Loucy (cell line): ENCODE data around the gene IFNLR1.

ENCODE experiments used
- H2AFZ ChIP-seq: fragments of 200-600 bp; sonication (generic); 2 replicates; pipeline ENCODE4 v1.6.0; 2016; ENCODE audit warnings: antibody characterized with exemption, mild to moderate bottlenecking, low read length, moderate library complexity
- H3F3A ChIP-seq: fragments of 200-600 bp; 2 replicates; pipeline ENCODE4 v1.6.0; 2016; ENCODE audit warnings: antibody characterized with exemption, low read depth, mild to moderate bottlenecking
- H3K27me3 ChIP-seq: fragments of 200-600 bp; sonication (generic); 2 replicates; pipeline ENCODE4 v1.6.1; 2014; ENCODE audit warnings: low read length, mild to moderate bottlenecking; ENCODE audit not compliant: insufficient read depth, poor library complexity, severe bottlenecking
- H3K36me3 ChIP-seq: fragments of 200-600 bp; sonication (generic); 2 replicates; pipeline ENCODE4 v1.6.1; 2016; ENCODE audit warnings: low read length; ENCODE audit not compliant: insufficient read depth
- H3K4me1 ChIP-seq: fragments of 200-600 bp; sonication (generic); 2 replicates; pipeline ENCODE4 v1.5.1; 2014; ENCODE audit warnings: low read length, mild to moderate bottlenecking; ENCODE audit not compliant: insufficient read depth, poor library complexity, severe bottlenecking
- H3K4me2 ChIP-seq: fragments of 200-600 bp; sonication (generic); 2 replicates; pipeline ENCODE4 v1.6.0; 2014; ENCODE audit warnings: antibody characterized with exemption, low read length, low read depth, mild to moderate bottlenecking; ENCODE audit not compliant: poor library complexity, severe bottlenecking
- H3K4me3 ChIP-seq: fragments of 200-600 bp; sonication (generic); 2 replicates; pipeline ENCODE4 v1.5.1; 2014; ENCODE audit warnings: low read length, mild to moderate bottlenecking, mixed read lengths; ENCODE audit not compliant: poor library complexity, severe bottlenecking
- H3K79me2 ChIP-seq: fragments of 200-600 bp; sonication (generic); 2 replicates; pipeline ENCODE4 v1.6.1; 2014; ENCODE audit warnings: low read length; ENCODE audit not compliant: insufficient read depth
- H3K9ac ChIP-seq: fragments of 200-600 bp; sonication (generic); 2 replicates; pipeline ENCODE4 v1.6.0; 2014; ENCODE audit warnings: mild to moderate bottlenecking, low read depth, low read length, moderate library complexity; ENCODE audit not compliant: poor library complexity, severe bottlenecking
- H3K9me2 ChIP-seq: fragments of 200-600 bp; sonication (generic); replicated peaks from 2 replicates; pipeline ENCODE4 v1.6.1; 2016; ENCODE audit warnings: low read depth, low read length, mixed read lengths
- H3K9me3 ChIP-seq: fragments of 200-600 bp; sonication (generic); 2 replicates; pipeline ENCODE4 v1.6.1; 2014; ENCODE audit warnings: mild to moderate bottlenecking, antibody characterized with exemption, low read length, low read depth; ENCODE audit not compliant: insufficient read depth
- H4K20me1 ChIP-seq: fragments of 200-600 bp; sonication (generic); 2 replicates; pipeline ENCODE4 v1.6.0; 2014; ENCODE audit warnings: antibody characterized with exemption, low read length, mild to moderate bottlenecking; ENCODE audit not compliant: insufficient read depth, poor library complexity, severe bottlenecking
- EZH2phosphoT487 ChIP-seq: fragments of 200-600 bp; IDR thresholded peaks from 2 replicates; pipeline ENCODE4 v1.6.1; 2018; ENCODE audit warnings: antibody characterized with exemption, mild to moderate bottlenecking, moderate library complexity, borderline replicate concordance
- TF ChIP-seq, protein P1 (sequence below): fragments of 200-600 bp; sonication (generic); conservative IDR thresholded peaks from 2 replicates; pipeline ENCODE4 v1.5.1; 2014; ENCODE audit warnings: mild to moderate bottlenecking, antibody characterized with exemption, low read length

Gene IFNLR1

DNA sequence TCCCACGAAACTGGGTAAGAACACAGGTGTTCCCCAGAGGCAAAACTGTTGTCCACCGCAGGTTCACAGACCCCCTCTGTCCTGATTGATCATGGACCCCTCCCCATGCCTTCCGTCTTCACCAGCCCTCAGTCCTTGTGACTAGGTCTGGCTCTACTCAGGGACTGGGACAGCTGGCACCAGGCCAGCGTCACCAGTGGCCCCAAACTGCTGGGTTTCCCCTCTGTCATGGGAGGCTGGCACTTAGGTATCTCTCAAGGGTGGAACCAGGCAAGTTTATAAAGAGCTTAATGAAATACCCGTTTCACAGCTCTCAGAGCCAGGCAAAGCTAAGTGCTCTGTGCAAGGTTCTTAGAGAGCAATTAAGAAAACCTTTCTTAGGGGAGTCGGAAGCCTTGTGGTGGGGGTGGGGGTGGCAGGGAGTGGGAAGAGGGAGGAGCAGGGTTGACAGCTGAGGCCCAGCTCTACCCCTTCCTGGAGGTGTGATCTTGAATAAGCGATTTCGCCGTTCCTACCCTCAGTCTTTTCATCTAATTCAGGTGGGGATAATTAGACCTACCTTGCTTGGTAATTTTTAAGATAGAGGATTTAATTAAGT lies 35.0 kb upstream of the IFNLR1 start:
- H4K20me1 ChIP-seq = no peaks in the 10 kb centered on the region
- H3K4me3 ChIP-seq = no peak overlapping the region
- no peak overlapping the region for H2AFZ ChIP-seq
- H3K79me2 ChIP-seq = no peaks in the 10 kb centered on the region
- no peak overlapping the region for H3K4me2 ChIP-seq
- no peak overlapping the region for H3K9ac ChIP-seq
- no peaks in the 10 kb centered on the region for H3K9me2 ChIP-seq
- no peaks in the 10 kb centered on the region for H3F3A ChIP-seq
- no peaks in the 10 kb centered on the region for H3K4me1 ChIP-seq
- TF ChIP-seq EZH2phosphoT487 = no peak
- TF ChIP-seq, protein P1, sequence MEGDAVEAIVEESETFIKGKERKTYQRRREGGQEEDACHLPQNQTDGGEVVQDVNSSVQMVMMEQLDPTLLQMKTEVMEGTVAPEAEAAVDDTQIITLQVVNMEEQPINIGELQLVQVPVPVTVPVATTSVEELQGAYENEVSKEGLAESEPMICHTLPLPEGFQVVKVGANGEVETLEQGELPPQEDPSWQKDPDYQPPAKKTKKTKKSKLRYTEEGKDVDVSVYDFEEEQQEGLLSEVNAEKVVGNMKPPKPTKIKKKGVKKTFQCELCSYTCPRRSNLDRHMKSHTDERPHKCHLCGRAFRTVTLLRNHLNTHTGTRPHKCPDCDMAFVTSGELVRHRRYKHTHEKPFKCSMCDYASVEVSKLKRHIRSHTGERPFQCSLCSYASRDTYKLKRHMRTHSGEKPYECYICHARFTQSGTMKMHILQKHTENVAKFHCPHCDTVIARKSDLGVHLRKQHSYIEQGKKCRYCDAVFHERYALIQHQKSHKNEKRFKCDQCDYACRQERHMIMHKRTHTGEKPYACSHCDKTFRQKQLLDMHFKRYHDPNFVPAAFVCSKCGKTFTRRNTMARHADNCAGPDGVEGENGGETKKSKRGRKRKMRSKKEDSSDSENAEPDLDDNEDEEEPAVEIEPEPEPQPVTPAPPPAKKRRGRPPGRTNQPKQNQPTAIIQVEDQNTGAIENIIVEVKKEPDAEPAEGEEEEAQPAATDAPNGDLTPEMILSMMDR = no peak
- no peaks in the 10 kb centered on the region for H3K9me3 ChIP-seq
- H3K27me3 ChIP-seq = no peaks in the 10 kb centered on the region
- H3K36me3 ChIP-seq = no peaks in the 10 kb centered on the region

GRCh38 chr1:24221246-24221645 lies 34.2 kb upstream of the IFNLR1 start:
- TF ChIP-seq, protein P1 = no peak
- TF ChIP-seq EZH2phosphoT487 = no peak
- H3K27me3 ChIP-seq = no peaks in the 10 kb centered on the region
- H3K4me1 ChIP-seq = no peaks in the 10 kb centered on the region
- H2AFZ ChIP-seq = no peak overlapping the region
- no peaks in the 10 kb centered on the region for H3K9me3 ChIP-seq
- no peak overlapping the region for H3K4me3 ChIP-seq
- H3K79me2 ChIP-seq = no peaks in the 10 kb centered on the region
- no peaks in the 10 kb centered on the region for H3K36me3 ChIP-seq
- H4K20me1 ChIP-seq = no peaks in the 10 kb centered on the region
- no peaks in the 10 kb centered on the region for H3K9me2 ChIP-seq
- no peak overlapping the region for H3K9ac ChIP-seq
- no peak overlapping the region for H3K4me2 ChIP-seq
- no peaks in the 10 kb centered on the region for H3F3A ChIP-seq

DNA sequence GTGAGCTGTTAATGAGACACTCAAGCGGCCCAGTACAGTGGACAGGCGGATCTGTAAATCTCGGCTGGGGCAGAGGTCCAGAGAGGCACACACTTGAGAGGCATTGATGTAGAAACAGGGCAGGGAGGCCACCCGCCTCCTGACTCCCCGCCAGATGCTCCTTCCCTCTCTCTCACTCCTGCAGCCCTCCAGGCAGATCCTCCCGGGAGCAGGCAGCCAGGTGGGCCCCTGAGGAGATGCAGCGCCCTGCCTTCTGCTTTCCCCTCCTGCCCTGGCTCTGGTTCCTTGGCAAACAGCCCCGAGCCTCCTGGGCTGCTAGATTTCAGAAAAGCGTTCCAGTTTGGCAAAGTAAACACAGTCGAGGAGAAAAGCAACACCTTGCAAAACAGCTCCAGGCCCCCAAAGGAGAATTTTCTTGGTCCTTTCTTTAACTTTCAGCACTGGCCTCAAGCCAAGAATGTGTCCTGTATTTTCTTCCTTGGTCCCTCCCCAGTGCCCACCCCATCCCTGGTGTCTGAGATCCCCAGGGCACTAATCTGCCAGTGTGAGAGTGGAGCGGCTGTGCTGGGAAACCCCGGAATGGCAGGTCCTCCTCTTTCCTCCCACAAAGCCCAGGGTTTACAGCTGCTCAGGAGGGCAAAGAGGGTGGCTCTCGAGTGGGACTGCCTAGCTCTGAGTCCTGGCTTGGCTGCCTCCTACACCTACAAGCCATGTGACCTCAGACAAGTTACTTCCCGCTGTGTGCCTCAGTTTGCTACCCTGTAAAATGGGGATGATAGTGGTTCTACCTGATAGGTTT lies 29.4 kb upstream of the IFNLR1 start:
- Histone ChIP-seq H4K20me1 (no peaks in the 10 kb centered on the region), H2AFZ (no peak overlapping the region), H3K36me3 (no peaks in the 10 kb centered on the region), H3K9ac (no peak overlapping the region), H3K79me2 (no peaks in the 10 kb centered on the region), H3K9me3 (no peaks in the 10 kb centered on the region), H3K4me3 (no peak overlapping the region), H3K9me2 (no peaks in the 10 kb centered on the region), H3K4me2 (no peak overlapping the region), H3K4me1 (no peaks in the 10 kb centered on the region), H3K27me3 (no peaks in the 10 kb centered on the region), H3F3A (no peaks in the 10 kb centered on the region)
- TF ChIP-seq, protein P1 = no peak
- no peak for TF ChIP-seq EZH2phosphoT487
